ENCODE measurements around the gene ABR. TPM values are rescaled to one million over a fixed set of nuclear protein-coding genes. Genes with fewer than 3 reads are reported as not detected.

Gene ABR
- total RNA-seq, 4 donors from 2014 or later: 286 to 1,099 (median 522) TPM

DNA sequence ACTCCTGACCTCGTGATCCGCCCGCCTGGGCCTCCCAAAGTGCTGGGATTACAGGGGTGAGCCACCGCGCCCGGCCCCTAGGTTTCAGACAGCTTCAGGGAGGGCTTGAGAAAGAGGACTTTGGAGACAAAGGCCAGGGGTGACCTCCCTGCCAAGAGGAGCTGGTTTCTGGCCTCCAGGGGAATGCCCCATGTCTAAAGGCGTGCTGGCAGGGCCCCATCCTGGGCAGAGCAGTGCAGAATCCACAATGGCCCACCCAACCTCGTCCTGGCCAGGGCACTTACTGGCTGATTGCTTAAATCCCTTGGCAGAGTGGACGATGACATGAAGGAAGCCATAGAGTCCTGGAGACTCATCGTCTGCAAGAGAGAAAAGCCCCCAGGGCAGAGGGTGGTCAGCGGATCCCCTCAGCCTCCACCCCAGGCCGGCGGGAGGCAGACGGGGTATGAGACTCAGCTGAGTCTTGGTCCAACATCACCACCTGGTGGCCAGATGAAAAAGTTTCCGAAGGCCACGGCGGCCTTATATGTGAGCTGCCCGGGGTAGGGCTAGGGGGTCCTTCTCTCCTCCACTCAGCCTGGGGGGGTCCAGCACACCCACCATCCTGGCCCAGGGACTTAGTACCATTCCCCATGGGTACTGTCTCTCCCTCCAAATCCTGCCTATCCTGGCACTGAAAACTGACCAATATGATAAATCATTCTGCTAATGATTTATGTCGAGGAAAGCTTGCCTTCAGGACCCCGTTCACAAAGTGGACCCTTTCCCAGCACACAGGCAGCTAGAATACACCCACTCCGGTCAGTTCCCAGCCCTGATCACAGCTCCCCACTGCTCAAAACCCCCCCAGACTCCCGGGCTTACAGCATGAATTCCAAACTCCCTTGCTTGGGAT lies 123.8 kb downstream of the ABR start:
- H3K36me3 ChIP-seq: peaks cover 0 to 51% (median 15%) of the 10 kb centered on the region in 4 donors
- H3K9me3 ChIP-seq: no peaks in the 10 kb centered on the region
- WGBS, 2 donors (ENCODE audit: low coverage in 1 of 2): 71% methylated on average over 21 of the region's 22 CpGs; no CpG with 5 or more reads in 1 of the 2 donors
- TF ChIP-seq CTCF (IDR thresholded peaks at IDR 0.05) (peak; percentile 59 to 73 (median 62)), POLR2AphosphoS5 (IDR thresholded peaks at IDR 0.05) (no peak)
- intact Hi-C loops (cut with DNase I; ENCODE audit: low total_unique reads) (loop anchor here (5.0 kb wide), 1 partner anchor 54 kb away; no protein-coding TSS in a partner anchor), in situ Hi-C loops (cut with MboI; ENCODE audit: low pct_ligation_motif_present in 1 of 4, low pct_unique_long_range_greater_than_20kb in 1 of 4, low sequenced_read_pairs in 3 of 4) (no loop called here)
- no peak overlapping the region for H3K4me3 ChIP-seq
- H3K27me3 ChIP-seq: no peaks in the 10 kb centered on the region
- no peak overlapping the region for H3K27ac ChIP-seq
- DNase-seq: peak; percentile 41
- no peaks in the 10 kb centered on the region for H3K4me1 ChIP-seq

DNA sequence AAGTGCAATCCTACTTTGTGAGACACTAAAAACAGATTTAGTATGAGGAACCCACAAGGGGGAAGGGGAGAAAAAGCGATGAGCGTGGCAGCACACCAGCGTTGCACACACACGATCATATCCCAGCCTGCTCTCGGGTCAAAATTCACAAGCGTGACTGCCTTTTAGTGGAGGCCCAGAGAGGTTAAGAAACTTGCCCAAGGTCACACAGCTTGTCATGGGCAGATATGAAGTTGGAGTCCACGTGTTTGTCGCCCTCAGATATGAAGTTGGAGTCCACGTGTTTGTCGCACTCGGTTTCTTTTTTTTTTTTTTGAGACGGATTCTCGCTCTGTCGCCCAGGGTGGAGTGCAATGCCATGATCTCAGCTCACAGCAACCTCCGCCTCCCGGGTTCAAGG lies 124.5 kb downstream of the ABR start:
- no peaks in the 10 kb centered on the region for H3K27me3 ChIP-seq
- in situ Hi-C loops (cut with MboI; ENCODE audit: low pct_ligation_motif_present in 1 of 4, low pct_unique_long_range_greater_than_20kb in 1 of 4, low sequenced_read_pairs in 3 of 4): no loop called here
- H3K9me3 ChIP-seq: no peaks in the 10 kb centered on the region
- no peak overlapping the region for H3K27ac ChIP-seq
- WGBS, 2 donors (ENCODE audit: low coverage in 1 of 2): 91 to 92% methylated on average over 6 to 16 of the region's 16 CpGs
- H3K4me1 ChIP-seq: no peaks in the 10 kb centered on the region
- no peak for DNase-seq
- intact Hi-C loops (cut with DNase I; ENCODE audit: low total_unique reads): loop anchor here (5.0 kb wide), 1 partner anchor 53 kb away; no protein-coding TSS in a partner anchor
- H3K4me3 ChIP-seq: no peak overlapping the region
- H3K36me3 ChIP-seq: peaks cover 0 to 53% (median 15%) of the 10 kb centered on the region in 4 donors
- TF ChIP-seq POLR2AphosphoS5 (IDR thresholded peaks at IDR 0.05) (no peak), EP300 (IDR thresholded peaks at IDR 0.05; ENCODE audit: low read depth) (no peak), POLR2A (IDR thresholded peaks at IDR 0.05) (no peak), CTCF (IDR thresholded peaks at IDR 0.05) (no peak)

DNA sequence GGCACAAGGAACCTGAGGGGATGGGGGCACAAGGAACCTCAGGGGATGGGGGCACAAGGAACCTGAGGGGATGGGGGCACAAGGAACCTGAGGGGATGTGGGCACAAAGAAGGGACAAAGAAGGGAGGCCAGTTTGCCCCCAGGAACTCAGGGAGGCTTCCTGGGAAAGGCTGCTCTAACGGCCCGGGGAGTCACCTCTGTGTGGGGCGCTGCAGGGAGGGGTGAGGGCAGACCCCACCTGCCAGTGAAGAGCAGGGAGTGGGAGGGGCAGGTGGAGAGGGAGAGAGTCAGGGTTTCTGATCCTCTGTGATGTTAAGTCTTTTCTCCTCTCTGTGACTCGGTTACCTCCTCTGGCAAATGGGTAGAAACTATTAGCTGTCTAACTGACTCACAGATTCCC lies 125.1 kb downstream of the ABR start:
- no peaks in the 10 kb centered on the region for H3K9me3 ChIP-seq
- in situ Hi-C loops (cut with MboI; ENCODE audit: low pct_ligation_motif_present in 1 of 4, low pct_unique_long_range_greater_than_20kb in 1 of 4, low sequenced_read_pairs in 3 of 4): no loop called here
- intact Hi-C loops (cut with DNase I; ENCODE audit: low total_unique reads): loop anchor here (5.0 kb wide), 1 partner anchor 52 kb away; no protein-coding TSS in a partner anchor
- TF ChIP-seq POLR2A (IDR thresholded peaks at IDR 0.05) (no peak), EP300 (IDR thresholded peaks at IDR 0.05; ENCODE audit: low read depth) (no peak), POLR2AphosphoS5 (IDR thresholded peaks at IDR 0.05) (no peak), CTCF (IDR thresholded peaks at IDR 0.05) (no peak)
- H3K4me1 ChIP-seq: no peaks in the 10 kb centered on the region
- no peaks in the 10 kb centered on the region for H3K27me3 ChIP-seq
- H3K36me3 ChIP-seq: peaks cover 0 to 59% (median 12%) of the 10 kb centered on the region in 4 donors
- no peak overlapping the region for H3K27ac ChIP-seq
- no peak overlapping the region for H3K4me3 ChIP-seq
- no peak for DNase-seq
- 65 to 88% methylated on average over 4 of the region's 4 CpGs for WGBS, 2 donors (ENCODE audit: low coverage in 1 of 2)

GRCh38 chr17:1053661-1054360 lies 126.0 kb downstream of the ABR start:
- intact Hi-C loops (cut with DNase I; ENCODE audit: low total_unique reads) (no loop called here), in situ Hi-C loops (cut with MboI; ENCODE audit: low pct_ligation_motif_present in 1 of 4, low pct_unique_long_range_greater_than_20kb in 1 of 4, low sequenced_read_pairs in 3 of 4) (no loop called here)
- Histone ChIP-seq H3K4me1 (no peaks in the 10 kb centered on the region), H3K36me3 (peaks cover 0 to 59% (median 9%) of the 10 kb centered on the region in 4 donors), H3K9me3 (no peaks in the 10 kb centered on the region), H3K27ac (no peak overlapping the region), H3K27me3 (no peaks in the 10 kb centered on the region), H3K4me3 (no peak overlapping the region)
- 80 to 86% methylated on average over 8 to 34 of the region's 35 CpGs for WGBS, 2 donors (ENCODE audit: low coverage in 1 of 2)
- DNase-seq: no peak
- TF ChIP-seq CTCF (IDR thresholded peaks at IDR 0.05) (no peak), EP300 (IDR thresholded peaks at IDR 0.05; ENCODE audit: low read depth) (no peak), POLR2AphosphoS5 (IDR thresholded peaks at IDR 0.05) (no peak), POLR2A (IDR thresholded peaks at IDR 0.05) (no peak)

Data from transverse colon (tissue), 4 donors.